Thoracic aorta (tissue), 2 donors: ENCODE data around the gene RPH3AL. TPM values are rescaled to one million over a fixed set of nuclear protein-coding genes. Genes with fewer than 3 reads are reported as not detected.
"Not testable (repeated sequence)": the region's sequence is repeated elsewhere in the genome, so short reads cannot be mapped to it uniquely, and the experiment has no call there.

Experiments
- ATAC-seq: fragments of 150-250 bp; one replicate; pipeline ENCODE4 v1.8.0; 2017; ENCODE audit warnings: low read depth; ENCODE audit not compliant: insufficient number of reproducible peaks, low FRiP score
- DNase-seq: peaks from one replicate; pipeline ENCODE4 v3.0.0-alpha.2; 2020; ENCODE audit warnings: low spot score
- H3K27ac ChIP-seq, 2 donors: fragments of 200-600 bp; sonication (generic); 1 replicate in 1 of 2; 2 replicates in 1 of 2; pipeline ENCODE4 v1.5.1; 2016; ENCODE audit warnings: mild to moderate bottlenecking in 2 of 2, moderate library complexity in 2 of 2
- H3K27me3 ChIP-seq: fragments of 200-600 bp; sonication (generic); replicated peaks from 2 replicates; pipeline ENCODE4 v1.6.0; 2016; ENCODE audit warnings: mild to moderate bottlenecking; ENCODE audit not compliant: insufficient read depth
- H3K36me3 ChIP-seq: fragments of 200-600 bp; sonication (generic); one replicate; pipeline ENCODE4 v1.5.1; 2016
- H3K4me1 ChIP-seq, 2 donors: fragments of 200-600 bp; sonication (generic); 1 replicate in 1 of 2; 2 replicates in 1 of 2; pipeline versions ENCODE4 v1.5.1 to v1.6.0; 2016; ENCODE audit warnings: low read depth in 2 of 2, mild to moderate bottlenecking in 1 of 2; ENCODE audit not compliant: control insufficient read depth in 1 of 2
- H3K4me3 ChIP-seq: fragments of 200-600 bp; sonication (generic); 2 replicates; pipeline ENCODE4 v1.5.1; 2016; ENCODE audit warnings: mild to moderate bottlenecking
- H3K9me3 ChIP-seq: fragments of 200-600 bp; sonication (generic); 2 replicates; pipeline ENCODE4 v1.5.1; 2016
- total RNA-seq, 2 donors: library from RNA; depleted of rRNA; stranded (reverse); fragments of >200 nt; gene quantifications; one replicate each; pipeline versions ENCODE4 v1.1.0 to v1.2.3, GENCODE V29; 2016
- TF ChIP-seq, protein P1 (sequence below): fragments of 200-600 bp; sonication (generic); IDR thresholded peaks from one replicate; pipeline ENCODE4 v1.5.1; 2019; ENCODE audit warnings: antibody characterized with exemption

RPH3AL gene
- total RNA-seq, 2 donors from 2014 or later, result 6.5 to 33.1 TPM

DNA sequence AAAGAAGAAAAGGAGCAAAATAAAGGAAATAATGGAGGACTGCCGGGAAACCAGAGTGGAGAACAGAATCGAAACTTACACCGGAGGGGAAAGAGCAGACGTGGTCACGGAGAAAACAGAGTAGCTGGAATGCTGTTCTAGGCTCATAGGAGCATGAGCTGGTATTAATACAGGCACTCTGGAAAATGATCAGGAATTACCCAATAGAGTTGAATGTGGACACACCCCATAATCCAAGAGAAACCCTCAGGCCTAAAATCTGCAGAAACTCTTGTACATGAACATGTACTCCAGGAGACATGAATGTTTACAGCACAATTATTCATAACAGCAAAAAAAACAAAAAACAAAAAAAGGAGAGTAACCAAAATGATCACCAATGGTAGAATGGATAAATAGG is 77.7 kb downstream of the RPH3AL start:
- TF ChIP-seq, protein P1, sequence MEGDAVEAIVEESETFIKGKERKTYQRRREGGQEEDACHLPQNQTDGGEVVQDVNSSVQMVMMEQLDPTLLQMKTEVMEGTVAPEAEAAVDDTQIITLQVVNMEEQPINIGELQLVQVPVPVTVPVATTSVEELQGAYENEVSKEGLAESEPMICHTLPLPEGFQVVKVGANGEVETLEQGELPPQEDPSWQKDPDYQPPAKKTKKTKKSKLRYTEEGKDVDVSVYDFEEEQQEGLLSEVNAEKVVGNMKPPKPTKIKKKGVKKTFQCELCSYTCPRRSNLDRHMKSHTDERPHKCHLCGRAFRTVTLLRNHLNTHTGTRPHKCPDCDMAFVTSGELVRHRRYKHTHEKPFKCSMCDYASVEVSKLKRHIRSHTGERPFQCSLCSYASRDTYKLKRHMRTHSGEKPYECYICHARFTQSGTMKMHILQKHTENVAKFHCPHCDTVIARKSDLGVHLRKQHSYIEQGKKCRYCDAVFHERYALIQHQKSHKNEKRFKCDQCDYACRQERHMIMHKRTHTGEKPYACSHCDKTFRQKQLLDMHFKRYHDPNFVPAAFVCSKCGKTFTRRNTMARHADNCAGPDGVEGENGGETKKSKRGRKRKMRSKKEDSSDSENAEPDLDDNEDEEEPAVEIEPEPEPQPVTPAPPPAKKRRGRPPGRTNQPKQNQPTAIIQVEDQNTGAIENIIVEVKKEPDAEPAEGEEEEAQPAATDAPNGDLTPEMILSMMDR, result no peak
- Histone ChIP-seq H3K9me3 (no peaks in the 10 kb centered on the region), H3K4me1 (no peaks in the 10 kb centered on the region), H3K36me3 (no peaks in the 10 kb centered on the region), H3K4me3 (no peak overlapping the region), H3K27ac (no peak overlapping the region), H3K27me3 (no peaks in the 10 kb centered on the region)
- DNase-seq (no peak), ATAC-seq (no peak)

DNA sequence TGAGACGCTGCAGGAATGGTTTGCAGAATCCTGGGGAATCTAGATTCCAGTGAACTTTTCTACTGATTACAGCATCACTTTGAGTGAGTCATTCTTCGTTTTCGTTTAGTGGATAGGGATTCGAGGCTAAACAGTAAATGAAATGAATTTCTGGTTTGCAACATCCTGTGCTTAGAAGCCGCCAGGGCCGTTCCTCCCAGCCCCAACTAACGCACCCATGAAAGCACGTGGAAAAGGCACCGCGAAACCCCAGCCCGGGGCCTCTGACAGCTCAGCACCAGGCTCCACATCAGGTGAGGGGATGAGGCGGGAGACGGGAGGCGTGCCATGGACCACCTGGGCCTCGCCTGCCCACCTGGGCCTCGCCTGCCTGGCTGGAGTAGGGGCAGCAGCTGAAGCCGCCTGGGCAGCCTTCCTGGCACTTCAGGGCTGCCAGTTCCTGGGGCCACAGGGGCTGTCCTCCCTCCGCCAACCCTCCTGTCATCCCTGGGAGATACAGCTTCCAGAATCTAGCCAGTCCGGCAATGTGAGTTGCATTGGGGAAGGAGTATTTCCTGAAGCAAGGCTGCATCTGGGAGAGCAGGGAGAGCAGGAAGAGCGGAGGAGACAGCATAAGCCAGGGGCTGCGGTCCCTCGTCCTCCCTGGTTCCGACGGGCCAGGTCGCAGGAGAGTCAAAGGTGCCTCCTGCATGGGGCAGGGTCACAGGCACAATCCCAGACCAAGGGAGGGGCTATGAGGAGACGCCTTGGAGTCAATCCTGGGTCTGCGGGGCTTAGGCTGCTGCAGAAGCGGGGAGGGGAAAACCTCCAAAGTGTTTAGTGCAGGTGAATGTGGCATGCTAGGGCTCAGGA is 78.4 kb downstream of the RPH3AL start:
- Histone ChIP-seq H3K4me3 (no peak overlapping the region), H3K4me1 (no peaks in the 10 kb centered on the region), H3K36me3 (no peaks in the 10 kb centered on the region), H3K9me3 (no peaks in the 10 kb centered on the region), H3K27me3 (no peaks in the 10 kb centered on the region), H3K27ac (no peak overlapping the region)
- ATAC-seq, result no peak
- DNase-seq, result no peak
- TF ChIP-seq, protein P1, result no peak

DNA sequence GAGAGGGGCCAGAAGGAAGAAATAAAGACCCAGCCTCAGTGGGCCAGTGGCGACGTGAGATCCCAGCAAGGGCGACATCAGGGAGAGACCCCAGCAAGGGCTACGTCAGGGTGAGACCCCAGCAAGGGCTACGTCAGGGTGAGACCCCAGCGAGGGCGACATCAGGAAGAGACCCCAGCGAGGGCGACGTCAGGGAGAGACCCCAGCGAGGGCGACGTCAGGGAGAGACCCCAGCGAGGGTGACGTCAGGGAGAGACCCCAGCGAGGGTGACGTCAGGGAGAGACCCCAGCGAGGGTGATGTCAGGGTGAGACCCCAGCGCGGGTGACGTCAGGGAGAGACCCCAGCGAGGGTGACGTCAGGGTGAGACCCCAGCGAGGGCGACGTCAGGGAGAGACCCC is 79.8 kb downstream of the RPH3AL start:
- not testable (repeated sequence) for DNase-seq, H3K36me3 ChIP-seq, H3K9me3 ChIP-seq, H3K27me3 ChIP-seq, ATAC-seq, H3K4me3 ChIP-seq, H3K4me1 ChIP-seq, H3K27ac ChIP-seq

DNA sequence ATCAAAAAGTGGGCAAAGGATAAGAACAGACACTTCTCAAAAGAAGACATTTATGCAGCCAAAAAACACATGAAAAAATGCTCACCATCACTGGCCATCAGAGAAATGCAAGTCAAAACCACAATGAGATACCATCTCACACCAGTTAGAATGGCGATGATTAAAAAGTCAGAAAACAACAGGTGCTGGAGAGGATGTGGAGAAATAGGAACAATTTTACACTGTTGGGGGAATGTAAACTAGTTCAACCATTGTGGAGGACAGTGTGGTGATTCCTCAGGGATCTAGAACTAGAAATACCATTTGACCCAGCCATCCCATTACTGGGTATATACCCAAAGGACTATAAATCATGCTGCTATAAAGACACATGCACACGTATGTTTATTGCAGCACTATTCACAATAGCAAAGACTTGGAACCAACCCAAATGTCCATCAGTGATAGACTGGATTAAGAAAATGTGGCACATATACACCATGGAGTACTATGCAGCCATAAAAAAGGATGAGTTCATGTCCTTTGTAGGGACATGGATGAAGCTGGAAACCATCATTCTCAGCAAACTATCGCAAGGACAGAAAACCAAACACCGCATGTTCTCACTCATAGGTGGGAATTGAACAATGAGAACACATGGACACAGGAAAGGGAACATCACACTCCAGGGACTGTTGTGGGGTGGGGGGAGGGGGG is 80.5 kb downstream of the RPH3AL start:
- DNase-seq, ATAC-seq, H3K4me1 ChIP-seq, H3K9me3 ChIP-seq, H3K27me3 ChIP-seq, H3K4me3 ChIP-seq, H3K27ac ChIP-seq, H3K36me3 ChIP-seq: not testable (repeated sequence)

DNA sequence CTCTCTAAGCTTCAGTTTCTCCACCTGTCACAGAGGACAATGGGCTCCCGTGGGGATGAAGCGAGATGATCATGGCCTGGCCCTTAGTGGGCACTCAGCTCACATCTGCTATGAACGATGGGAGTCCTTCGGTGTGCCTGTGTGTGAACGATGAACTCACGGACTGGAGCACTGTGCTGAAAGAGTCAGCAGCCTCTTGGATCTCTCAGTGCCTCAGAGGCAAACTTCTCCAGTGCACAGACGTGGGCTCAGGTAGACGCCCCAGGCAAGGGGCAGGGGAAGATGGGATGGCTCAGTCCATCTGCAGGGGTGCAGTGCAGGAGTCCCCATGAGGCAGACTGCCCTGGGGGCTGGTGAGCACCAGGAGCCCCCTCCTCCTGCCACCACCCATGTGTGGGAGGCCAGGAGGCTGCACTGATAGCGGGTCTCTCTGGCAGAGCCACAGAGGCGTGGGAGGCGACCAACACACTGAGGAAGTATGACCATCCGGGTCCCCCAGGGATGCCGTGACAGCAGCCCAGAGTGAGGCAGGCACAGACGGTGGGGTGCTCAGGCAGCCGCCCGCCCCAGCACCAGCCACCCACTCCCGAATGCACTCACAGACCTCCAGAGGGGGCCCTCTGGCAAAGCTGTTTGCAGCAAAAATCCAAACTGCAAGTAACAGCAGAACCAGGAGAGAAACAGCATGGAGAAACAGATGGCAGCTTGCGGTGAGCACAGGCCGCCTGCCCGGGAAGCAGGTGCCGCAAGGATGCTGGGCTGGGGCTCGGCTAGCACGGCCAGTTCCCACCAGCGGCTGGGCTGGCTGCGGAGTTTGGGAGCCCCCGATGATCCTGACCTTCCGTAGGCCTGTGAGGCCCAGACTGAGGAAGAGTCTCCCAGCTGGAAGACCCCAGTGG is 82.7 kb downstream of the RPH3AL start:
- H3K4me3 ChIP-seq, result no peak overlapping the region
- no peaks in the 10 kb centered on the region for H3K9me3 ChIP-seq
- no peaks in the 10 kb centered on the region for H3K27me3 ChIP-seq
- TF ChIP-seq, protein P1, result no peak
- DNase-seq (no peak), ATAC-seq (no peak)
- no peaks in the 10 kb centered on the region for H3K36me3 ChIP-seq
- no peak overlapping the region for H3K27ac ChIP-seq
- H3K4me1 ChIP-seq, result peaks cover 0 to 26% of the 10 kb centered on the region in 2 donors
